GM19438 (cell line): ENCODE results near the gene YTHDF1.

ENCODE experiments used
- ATAC-seq: cut with Tn5 transposase; IDR thresholded peaks from one replicate; pipeline ENCODE4 v1.9.1; 2021; ENCODE audit warnings: low read depth; ENCODE audit not compliant: unreplicated experiment

Gene YTHDF1

DNA sequence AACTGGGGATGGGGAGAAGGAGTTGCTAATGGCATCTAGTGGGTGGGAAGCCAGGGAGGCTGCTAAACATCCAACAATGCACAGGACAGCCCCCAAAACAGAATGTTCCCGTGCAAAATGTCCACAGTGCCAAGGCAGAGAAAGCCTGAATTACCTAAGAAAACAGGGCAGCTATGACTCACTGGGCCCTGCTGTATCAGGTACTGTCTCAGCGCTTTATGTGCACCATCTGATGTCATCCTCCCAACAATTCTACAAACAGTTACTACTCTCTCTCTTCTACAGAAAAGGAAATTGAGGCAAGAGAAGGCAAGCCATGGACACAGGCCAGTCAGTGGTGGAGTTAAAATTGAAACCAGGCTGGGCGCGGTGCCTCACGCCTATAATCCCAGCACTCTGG lies 3.1 kb downstream of the YTHDF1 start:
- ATAC-seq = no peak

DNA sequence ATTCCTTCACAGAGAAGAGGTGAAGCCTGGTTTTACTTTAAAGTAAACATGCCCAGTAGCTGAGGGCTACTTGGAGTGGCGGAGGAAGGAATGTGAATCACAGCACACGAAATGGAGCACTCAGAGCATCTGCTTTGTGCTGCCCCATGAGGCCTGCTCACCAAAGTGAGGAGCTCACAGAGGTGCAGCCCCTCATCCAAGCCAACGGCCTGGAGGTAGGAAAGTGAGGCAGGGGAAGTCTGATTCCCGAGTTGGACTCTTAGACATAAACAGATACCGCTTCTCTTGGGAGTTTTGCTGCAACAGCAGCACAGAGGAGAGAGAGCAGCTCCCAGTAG lies 3.6 kb downstream of the YTHDF1 start:
- ATAC-seq = no peak

- no peak for ATAC-seq
Measured at GRCh38 chr20:63210011-63210605, 5.8 kb downstream of the YTHDF1 start.

GRCh38 chr20:63208346-63208909 lies 7.5 kb downstream of the YTHDF1 start:
- no peak for ATAC-seq

GRCh38 chr20:63206878-63207277 lies 9.1 kb downstream of the YTHDF1 start:
- ATAC-seq = no peak

GRCh38 chr20:63205896-63206295 lies 10.0 kb downstream of the YTHDF1 start:
- no peak for ATAC-seq

GRCh38 chr20:63204362-63204761 lies 11.6 kb downstream of the YTHDF1 start:
- no peak for ATAC-seq

DNA sequence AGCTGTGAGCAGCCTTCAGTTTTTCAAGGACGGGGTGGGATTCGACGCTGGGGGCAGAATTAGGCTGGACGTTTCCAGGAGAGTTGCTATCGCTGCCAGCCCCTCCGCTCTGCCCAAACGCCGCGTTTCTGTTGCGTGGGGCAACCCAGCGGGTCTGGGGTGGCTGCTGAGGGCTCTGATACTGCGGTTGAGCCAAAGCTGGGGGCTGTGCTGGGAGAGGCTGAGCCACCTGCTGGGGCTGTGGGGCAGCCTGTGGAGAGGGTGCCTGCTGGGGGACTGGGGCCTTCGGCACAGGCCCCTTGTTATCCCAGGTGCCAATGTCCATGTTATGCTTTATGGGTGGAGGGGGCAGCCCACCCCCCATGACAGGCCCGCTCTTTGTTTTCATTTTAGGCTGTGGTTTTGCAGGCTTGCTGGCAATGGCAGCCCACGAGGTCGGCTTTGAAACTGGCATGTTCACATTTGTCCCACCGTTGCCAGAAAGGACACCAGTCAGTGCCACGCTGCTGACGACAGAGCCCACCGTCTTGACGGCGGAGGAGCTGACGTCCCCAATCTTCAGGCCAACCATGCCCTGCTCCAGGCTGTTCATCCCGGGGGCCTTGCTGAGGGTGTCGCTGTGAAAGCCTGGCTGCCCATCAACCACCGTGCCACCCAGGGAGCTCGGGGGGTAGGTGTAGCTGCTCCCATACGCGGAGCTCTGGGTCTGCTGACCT lies 13.0 kb downstream of the YTHDF1 start:
- ATAC-seq = no peak

- ATAC-seq = no peak
Measured at GRCh38 chr20:63202021-63202420, 13.9 kb downstream of the YTHDF1 start.

- no peak for ATAC-seq
Measured at GRCh38 chr20:63198606-63199005, 17.3 kb downstream of the YTHDF1 start.

DNA sequence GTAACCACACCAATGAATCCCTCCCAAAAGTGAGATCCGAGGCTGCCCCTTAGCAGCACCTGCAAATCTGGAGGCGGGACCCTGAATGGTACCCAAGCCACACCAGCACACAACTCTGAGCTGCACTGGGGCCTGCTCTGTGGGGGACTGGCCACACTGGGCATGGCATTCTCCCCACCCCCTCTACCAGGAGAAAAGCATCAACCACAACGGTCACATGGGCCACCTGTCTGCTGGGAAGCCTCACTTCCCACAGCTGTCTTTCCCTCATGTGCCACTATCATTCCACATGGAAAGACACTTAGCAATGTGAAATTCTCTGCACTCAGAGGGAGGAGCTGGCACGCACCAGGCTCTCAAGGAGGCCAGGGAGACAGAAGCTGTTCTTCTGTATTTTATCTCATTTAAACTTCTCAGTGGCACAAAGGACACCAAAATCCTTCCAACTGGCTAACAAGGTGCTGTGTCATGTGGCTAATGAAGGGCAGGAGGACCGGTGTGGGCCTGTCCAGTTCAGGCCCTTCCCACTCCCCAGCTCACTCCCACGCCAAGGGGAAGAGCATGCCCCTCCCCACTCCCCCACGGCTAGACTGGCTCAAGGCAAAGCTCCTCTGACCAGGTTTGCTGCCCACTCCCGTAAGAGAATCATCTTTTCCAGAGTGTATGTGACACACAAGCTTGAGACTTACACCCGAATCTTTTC lies 19.0 kb downstream of the YTHDF1 start:
- ATAC-seq = no peak

- ATAC-seq = no peak
Measured at GRCh38 chr20:63194797-63195173, 21.1 kb downstream of the YTHDF1 start.

- ATAC-seq = no peak
Measured at GRCh38 chr20:63194007-63194796, 21.7 kb downstream of the YTHDF1 start.

GRCh38 chr20:63192721-63193120 lies 23.2 kb downstream of the YTHDF1 start:
- ATAC-seq = no peak

- no peak for ATAC-seq
Measured at GRCh38 chr20:63191400-63191799, 24.5 kb downstream of the YTHDF1 start.

DNA sequence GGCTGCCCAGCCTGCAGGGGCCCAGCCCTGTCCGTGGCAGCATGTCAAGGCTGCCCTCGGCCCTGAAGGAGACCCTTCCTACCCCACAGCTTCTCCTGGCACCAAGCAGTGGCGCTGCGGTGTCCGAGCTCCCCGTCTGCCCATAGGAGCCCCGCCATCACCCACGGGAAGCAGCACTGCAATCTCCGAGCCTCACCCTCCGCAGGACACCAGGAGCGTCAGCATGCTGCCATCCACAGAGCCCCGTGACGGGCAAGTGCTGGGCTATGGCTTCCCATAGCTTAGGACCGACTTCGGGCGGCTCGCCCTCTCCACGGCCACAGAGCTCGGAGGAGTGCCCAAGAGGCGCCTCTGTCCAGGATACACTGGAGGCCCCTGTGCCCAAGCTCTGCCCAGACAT lies 25.1 kb downstream of the YTHDF1 start:
- no peak for ATAC-seq

- ATAC-seq = no peak
Measured at GRCh38 chr20:63189846-63190559, 25.9 kb downstream of the YTHDF1 start.

- no peak for ATAC-seq
Measured at GRCh38 chr20:63189322-63189642, 26.6 kb downstream of the YTHDF1 start.

- ATAC-seq = no peak
Measured at GRCh38 chr20:63188641-63189321, 27.1 kb downstream of the YTHDF1 start.

DNA sequence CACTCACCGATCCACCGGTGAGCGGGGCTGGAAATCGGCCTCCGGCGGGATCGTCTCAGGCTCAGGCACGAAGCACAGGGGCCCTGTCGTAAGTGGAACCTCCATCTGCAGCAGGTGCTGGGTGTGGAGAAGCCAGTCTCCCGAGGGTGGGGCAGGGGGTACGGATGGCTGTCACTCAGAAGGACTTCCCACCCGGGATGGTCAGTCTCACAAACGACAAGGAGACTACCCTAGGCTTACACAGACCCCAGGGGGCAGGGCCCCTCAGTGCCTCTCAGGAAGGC lies 27.8 kb downstream of the YTHDF1 start:
- ATAC-seq = no peak
